Measurements from ENCODE around the gene CFAP45. TPM values are rescaled to one million over a fixed set of nuclear protein-coding genes. Genes with fewer than 3 reads are reported as not detected.
A peak's percentile ranks its signal among the peaks of the same experiment; 100 is the strongest.

The CFAP45 gene
- total RNA-seq, 1 experiment from 2014 or later = 9.3 TPM

DNA sequence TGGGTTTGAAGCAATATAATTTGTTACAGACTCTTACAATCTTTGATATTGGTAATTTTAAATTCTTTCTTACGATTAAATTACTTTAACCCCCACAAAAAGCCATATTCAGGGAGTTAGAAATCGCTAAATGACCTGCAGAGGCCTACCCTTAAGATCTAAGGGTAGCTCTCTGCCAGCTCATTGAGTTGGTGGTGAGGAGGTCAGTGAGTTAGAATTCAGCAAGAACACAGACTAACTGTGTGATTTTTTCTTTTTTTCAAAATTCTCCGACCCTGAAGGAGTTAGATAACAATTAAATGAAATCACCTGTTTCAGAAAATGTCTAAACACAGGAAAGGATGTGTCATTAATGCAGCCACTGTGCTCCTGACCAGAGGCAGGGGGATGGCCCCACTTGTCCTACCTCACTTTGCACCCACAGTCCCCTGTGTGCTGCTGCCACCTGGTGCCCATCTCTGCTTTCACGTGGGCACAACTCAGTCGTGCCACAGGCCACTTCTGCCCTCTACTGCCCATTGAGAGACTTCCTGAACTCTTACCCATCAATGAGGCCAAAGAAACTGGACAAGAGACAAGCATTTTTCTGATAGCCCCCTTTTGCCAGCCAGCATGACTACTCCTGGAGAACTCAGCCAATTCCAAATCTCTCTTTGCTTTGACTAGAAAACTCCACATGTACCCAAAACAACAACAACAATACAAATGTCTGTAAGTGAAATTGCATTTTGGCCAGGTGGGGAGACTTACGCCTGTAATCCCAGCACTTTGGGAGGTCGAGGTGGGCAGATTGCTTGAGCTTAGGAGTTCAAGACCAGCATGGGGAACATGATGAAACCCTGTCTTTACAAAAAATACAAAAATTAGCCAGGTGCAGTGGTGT is 8.4 kb downstream of the CFAP45 start:
- no peak overlapping the region for H3K4me3 ChIP-seq
- peak; percentile 75 to 85 for DNase-seq
- H2AFZ ChIP-seq = no peak overlapping the region
- H3K36me3 ChIP-seq (ENCODE audit: low read depth) = no peaks in the 10 kb centered on the region
- H3K4me2 ChIP-seq = no peak overlapping the region
- no peaks in the 10 kb centered on the region for H3K9me2 ChIP-seq (ENCODE audit: insufficient read depth)
- POLR2A ChIA-PET (ENCODE audit: unreplicated experiment) = interaction anchor here (0.6 kb wide), 1 partner anchor 10 kb away, joined by 3 read pairs; no protein-coding TSS in a partner anchor
- H3K27ac ChIP-seq = no peak overlapping the region
- no peaks in the 10 kb centered on the region for H4K20me1 ChIP-seq (ENCODE audit: insufficient read depth)
- intact Hi-C loops (cut with micrococcal nuclease; ENCODE audit: unreplicated experiment) = loop anchor here (1.0 to 5.0 kb wide), 7 partner anchors 33 to 759 kb away; partner anchors contain the start of genes DUSP23 and TAGLN2
- no peak for TF ChIP-seq EZH2 (IDR thresholded peaks at IDR 0.05; ENCODE audit: low read depth)
- TF ChIP-seq, protein P1, sequence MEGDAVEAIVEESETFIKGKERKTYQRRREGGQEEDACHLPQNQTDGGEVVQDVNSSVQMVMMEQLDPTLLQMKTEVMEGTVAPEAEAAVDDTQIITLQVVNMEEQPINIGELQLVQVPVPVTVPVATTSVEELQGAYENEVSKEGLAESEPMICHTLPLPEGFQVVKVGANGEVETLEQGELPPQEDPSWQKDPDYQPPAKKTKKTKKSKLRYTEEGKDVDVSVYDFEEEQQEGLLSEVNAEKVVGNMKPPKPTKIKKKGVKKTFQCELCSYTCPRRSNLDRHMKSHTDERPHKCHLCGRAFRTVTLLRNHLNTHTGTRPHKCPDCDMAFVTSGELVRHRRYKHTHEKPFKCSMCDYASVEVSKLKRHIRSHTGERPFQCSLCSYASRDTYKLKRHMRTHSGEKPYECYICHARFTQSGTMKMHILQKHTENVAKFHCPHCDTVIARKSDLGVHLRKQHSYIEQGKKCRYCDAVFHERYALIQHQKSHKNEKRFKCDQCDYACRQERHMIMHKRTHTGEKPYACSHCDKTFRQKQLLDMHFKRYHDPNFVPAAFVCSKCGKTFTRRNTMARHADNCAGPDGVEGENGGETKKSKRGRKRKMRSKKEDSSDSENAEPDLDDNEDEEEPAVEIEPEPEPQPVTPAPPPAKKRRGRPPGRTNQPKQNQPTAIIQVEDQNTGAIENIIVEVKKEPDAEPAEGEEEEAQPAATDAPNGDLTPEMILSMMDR (conservative IDR thresholded peaks at IDR 0.05) = peak; percentile 98
- H3K79me2 ChIP-seq (ENCODE audit: low read depth) = no peaks in the 10 kb centered on the region
- CTCF ChIA-PET = interaction anchor here (0.6 to 4.8 kb wide), 8 partner anchors 8 to 361 kb away, joined by 3 to 72 read pairs (median 6); partner anchors contain the start of genes CFAP45 and TAGLN2
- peaks cover 9% of the 10 kb centered on the region; the same call in 1 of the 2 replicates for H3F3A ChIP-seq (ENCODE audit: insufficient read depth, low read depth)
- BruUV-seq (replicated peaks) = no TSS peak
- no peaks in the 10 kb centered on the region for H3K9me3 ChIP-seq (ENCODE audit: insufficient read depth, low read depth)
- peaks cover 26% of the 10 kb centered on the region for H3K4me1 ChIP-seq (replicated peaks; ENCODE audit: insufficient read depth)
- no peaks in the 10 kb centered on the region for H3K27me3 ChIP-seq (ENCODE audit: insufficient read depth, low read depth)

DNA sequence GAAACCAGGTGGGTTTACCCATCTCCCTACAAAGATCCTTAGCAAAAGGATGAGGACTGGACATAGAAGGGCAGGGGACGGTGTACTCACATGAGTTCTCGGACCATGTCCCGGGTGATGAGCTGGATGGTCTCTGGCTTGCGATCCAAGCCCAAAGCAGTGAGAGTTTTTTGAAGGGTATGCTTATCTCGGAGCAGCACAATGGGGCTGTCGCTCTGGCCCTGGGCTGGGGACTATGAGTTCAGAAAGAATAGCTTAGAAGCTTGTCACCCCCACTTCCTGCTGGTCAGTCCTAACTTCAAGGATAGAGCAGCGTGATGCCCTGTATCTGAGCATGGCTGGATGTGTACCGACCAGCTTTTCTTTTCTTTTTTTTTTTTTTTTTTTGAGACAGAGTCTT is 9.6 kb downstream of the CFAP45 start:
- no peaks in the 10 kb centered on the region for H3K36me3 ChIP-seq (ENCODE audit: low read depth)
- no peaks in the 10 kb centered on the region for H3K9me2 ChIP-seq (ENCODE audit: insufficient read depth)
- H2AFZ ChIP-seq = no peak overlapping the region; the same call in 1 of the 2 replicates
- H3K27me3 ChIP-seq (ENCODE audit: insufficient read depth, low read depth) = no peaks in the 10 kb centered on the region
- H3K27ac ChIP-seq = peak overlapping the region; percentile 74
- H3K79me2 ChIP-seq (ENCODE audit: low read depth) = no peaks in the 10 kb centered on the region
- TF ChIP-seq EZH2 (IDR thresholded peaks at IDR 0.05; ENCODE audit: low read depth) = no peak
- TF ChIP-seq, protein P1 (conservative IDR thresholded peaks at IDR 0.05) = no peak
- H3K9me3 ChIP-seq (ENCODE audit: insufficient read depth, low read depth) = no peaks in the 10 kb centered on the region
- H3K4me3 ChIP-seq = no peak overlapping the region
- intact Hi-C loops (cut with micrococcal nuclease; ENCODE audit: unreplicated experiment) = loop anchor here (2.0 to 5.0 kb wide), 3 partner anchors 34 to 680 kb away; partner anchors contain the start of gene TAGLN2
- H3K4me1 ChIP-seq (replicated peaks; ENCODE audit: insufficient read depth) = peaks cover 26% of the 10 kb centered on the region
- peaks cover 9% of the 10 kb centered on the region; the same call in 1 of the 2 replicates for H3F3A ChIP-seq (ENCODE audit: insufficient read depth, low read depth)
- ChIA-PET CTCF (interaction anchor here (0.6 to 4.8 kb wide), 9 partner anchors 9 to 116 kb away, joined by 3 to 72 read pairs (median 5); partner anchors contain the start of gene DUSP23), POLR2A (ENCODE audit: unreplicated experiment) (interaction anchor here (0.6 kb wide), 3 partner anchors 10 to 385 kb away, joined by 3 to 5 read pairs (median 4); no protein-coding TSS in a partner anchor)
- H4K20me1 ChIP-seq (ENCODE audit: insufficient read depth) = no peaks in the 10 kb centered on the region
- H3K4me2 ChIP-seq = peak overlapping the region; percentile 39
- DNase-seq = no peak
- TSS peak; percentile 87 for BruUV-seq (replicated peaks)

DNA sequence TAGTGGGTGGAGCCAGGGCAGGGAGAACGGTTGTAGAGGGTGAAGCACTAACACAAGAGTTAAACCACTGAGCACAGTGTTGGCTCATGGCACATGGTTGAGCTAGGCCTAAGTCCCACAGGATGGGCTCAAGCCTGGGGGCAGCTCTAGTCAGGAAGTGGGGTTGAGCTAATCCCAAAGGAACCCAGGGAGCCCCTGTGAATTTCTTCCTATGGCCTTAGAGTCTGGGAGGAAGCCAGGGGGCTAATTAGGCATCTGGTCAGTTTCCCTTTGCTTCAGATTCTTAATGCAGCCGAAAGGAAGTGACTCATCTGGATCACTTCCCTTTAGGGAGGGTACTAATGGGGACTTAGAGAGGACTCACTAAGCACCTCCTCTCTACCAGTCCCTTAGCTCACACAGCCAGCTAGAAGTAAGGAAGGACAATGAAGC is 10.1 kb downstream of the CFAP45 start:
- no peaks in the 10 kb centered on the region for H4K20me1 ChIP-seq (ENCODE audit: insufficient read depth)
- H3K9me2 ChIP-seq (ENCODE audit: insufficient read depth) = no peaks in the 10 kb centered on the region
- H3F3A ChIP-seq (ENCODE audit: insufficient read depth, low read depth) = peaks cover 9% of the 10 kb centered on the region; the same call in 1 of the 2 replicates
- H3K4me1 ChIP-seq (replicated peaks; ENCODE audit: insufficient read depth) = peaks cover 26% of the 10 kb centered on the region
- peak overlapping the region; percentile 58 for H2AFZ ChIP-seq
- no peaks in the 10 kb centered on the region for H3K9me3 ChIP-seq (ENCODE audit: insufficient read depth, low read depth)
- TF ChIP-seq, protein P1 (conservative IDR thresholded peaks at IDR 0.05) = no peak
- no peak for TF ChIP-seq EZH2 (IDR thresholded peaks at IDR 0.05; ENCODE audit: low read depth)
- H3K27me3 ChIP-seq (ENCODE audit: insufficient read depth, low read depth) = no peaks in the 10 kb centered on the region
- BruUV-seq (replicated peaks) = no TSS peak
- intact Hi-C loops (cut with micrococcal nuclease; ENCODE audit: unreplicated experiment) = loop anchor here (2.0 to 5.0 kb wide), 3 partner anchors 35 to 679 kb away; partner anchors contain the start of gene TAGLN2
- no peak overlapping the region for H3K4me3 ChIP-seq
- no peaks in the 10 kb centered on the region for H3K36me3 ChIP-seq (ENCODE audit: low read depth)
- H3K4me2 ChIP-seq = peak overlapping the region; percentile 39
- H3K79me2 ChIP-seq (ENCODE audit: low read depth) = no peaks in the 10 kb centered on the region
- peak in 1 of 2 experiments; percentile 87 for DNase-seq
- CTCF ChIA-PET = interaction anchor here (0.6 to 4.8 kb wide), 6 partner anchors 8 to 109 kb away, joined by 3 to 46 read pairs (median 4); partner anchors contain the start of gene DUSP23
- H3K27ac ChIP-seq = peak overlapping the region; percentile 74
- POLR2A ChIA-PET (ENCODE audit: unreplicated experiment) = interaction anchor here (0.5 to 0.6 kb wide), 4 partner anchors 9 to 385 kb away, joined by 3 to 5 read pairs (median 4); no protein-coding TSS in a partner anchor
